ENCODE data around the gene ZBTB18.
"Not testable (repeated sequence)": the region's sequence is repeated elsewhere in the genome, so short reads cannot be mapped to it uniquely, and the experiment has no call there.

ZBTB18 gene

DNA sequence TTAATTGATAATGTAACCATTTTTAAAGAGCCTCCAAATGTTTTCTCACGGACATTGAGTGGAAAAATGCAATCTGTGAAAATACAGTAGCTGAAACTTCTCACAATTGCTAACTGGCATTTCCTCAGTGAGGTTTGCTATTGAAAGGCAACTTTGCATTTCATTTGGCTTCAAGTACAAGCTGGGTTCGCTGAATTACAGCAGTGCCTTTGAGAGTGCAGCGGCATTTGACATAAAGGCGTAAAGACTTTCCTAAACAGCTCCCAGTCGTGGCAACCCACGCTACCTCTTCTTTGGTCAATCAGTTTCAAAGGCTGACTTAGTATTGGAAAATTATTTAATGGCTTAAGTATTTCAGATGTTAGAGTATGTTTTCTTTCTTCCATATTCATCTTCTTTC is 39.3 kb upstream of the ZBTB18 start (continued):
- no peak for TF ChIP-seq TSHZ2 (CRISPR knock-in tag; IDR thresholded peaks at IDR 0.05)
- no peak for TF ChIP-seq GLIS3 (CRISPR knock-in tag; IDR thresholded peaks at IDR 0.05)
- TF ChIP-seq TOX (CRISPR knock-in tag; IDR thresholded peaks at IDR 0.05; ENCODE audit: borderline replicate concordance), result no peak
- no peak for TF ChIP-seq CREB5 (CRISPR knock-in tag; IDR thresholded peaks at IDR 0.05; ENCODE audit: low read depth)
- no peak for TF ChIP-seq OSR1 (CRISPR knock-in tag; IDR thresholded peaks at IDR 0.05)
- no peak for TF ChIP-seq ARNTL (CRISPR knock-in tag; IDR thresholded peaks at IDR 0.05; ENCODE audit: borderline replicate concordance, low read depth)
- no peak for TF ChIP-seq ZFP3 (CRISPR knock-in tag; IDR thresholded peaks at IDR 0.05)

DNA sequence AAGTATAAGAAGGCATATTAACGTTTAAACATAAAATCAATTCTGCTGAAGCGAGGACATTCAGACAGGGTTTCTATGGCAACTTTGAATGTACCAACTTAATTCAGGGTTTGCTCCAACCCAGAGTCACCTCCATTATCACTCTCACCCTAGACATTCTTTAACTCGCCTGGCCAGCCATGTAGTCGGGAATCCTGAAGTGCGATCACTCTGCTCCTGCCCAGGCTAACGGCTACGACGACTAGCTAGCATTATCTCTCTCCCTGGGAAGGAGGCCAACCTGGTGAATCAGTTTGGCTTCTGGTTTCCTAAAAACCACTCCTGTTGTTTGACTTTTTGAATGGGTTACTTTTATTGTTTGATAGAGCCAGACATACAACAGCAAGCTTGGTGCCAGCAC is 38.9 kb upstream of the ZBTB18 start:
- ATAC-seq, result peak; percentile 84
- TF ChIP-seq, protein P1, sequence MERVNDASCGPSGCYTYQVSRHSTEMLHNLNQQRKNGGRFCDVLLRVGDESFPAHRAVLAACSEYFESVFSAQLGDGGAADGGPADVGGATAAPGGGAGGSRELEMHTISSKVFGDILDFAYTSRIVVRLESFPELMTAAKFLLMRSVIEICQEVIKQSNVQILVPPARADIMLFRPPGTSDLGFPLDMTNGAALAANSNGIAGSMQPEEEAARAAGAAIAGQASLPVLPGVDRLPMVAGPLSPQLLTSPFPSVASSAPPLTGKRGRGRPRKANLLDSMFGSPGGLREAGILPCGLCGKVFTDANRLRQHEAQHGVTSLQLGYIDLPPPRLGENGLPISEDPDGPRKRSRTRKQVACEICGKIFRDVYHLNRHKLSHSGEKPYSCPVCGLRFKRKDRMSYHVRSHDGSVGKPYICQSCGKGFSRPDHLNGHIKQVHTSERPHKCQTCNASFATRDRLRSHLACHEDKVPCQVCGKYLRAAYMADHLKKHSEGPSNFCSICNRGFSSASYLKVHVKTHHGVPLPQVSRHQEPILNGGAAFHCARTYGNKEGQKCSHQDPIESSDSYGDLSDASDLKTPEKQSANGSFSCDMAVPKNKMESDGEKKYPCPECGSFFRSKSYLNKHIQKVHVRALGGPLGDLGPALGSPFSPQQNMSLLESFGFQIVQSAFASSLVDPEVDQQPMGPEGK (CRISPR knock-in tag; IDR thresholded peaks at IDR 0.05; ENCODE audit: borderline replicate concordance), result no peak
- TF ChIP-seq CREB5 (CRISPR knock-in tag; IDR thresholded peaks at IDR 0.05; ENCODE audit: low read depth) (no peak), ZFP3 (CRISPR knock-in tag; IDR thresholded peaks at IDR 0.05) (no peak), ZFP30 (CRISPR knock-in tag; IDR thresholded peaks at IDR 0.05) (no peak), TSHZ2 (CRISPR knock-in tag; IDR thresholded peaks at IDR 0.05) (no peak), GLIS3 (CRISPR knock-in tag; IDR thresholded peaks at IDR 0.05) (no peak), BACH2 (CRISPR knock-in tag; IDR thresholded peaks at IDR 0.05; ENCODE audit: borderline replicate concordance) (no peak), OSR1 (CRISPR knock-in tag; IDR thresholded peaks at IDR 0.05) (no peak), TOX (CRISPR knock-in tag; IDR thresholded peaks at IDR 0.05; ENCODE audit: borderline replicate concordance) (no peak), PPARA (CRISPR knock-in tag; IDR thresholded peaks at IDR 0.05; ENCODE audit: borderline replicate concordance) (no peak)

DNA sequence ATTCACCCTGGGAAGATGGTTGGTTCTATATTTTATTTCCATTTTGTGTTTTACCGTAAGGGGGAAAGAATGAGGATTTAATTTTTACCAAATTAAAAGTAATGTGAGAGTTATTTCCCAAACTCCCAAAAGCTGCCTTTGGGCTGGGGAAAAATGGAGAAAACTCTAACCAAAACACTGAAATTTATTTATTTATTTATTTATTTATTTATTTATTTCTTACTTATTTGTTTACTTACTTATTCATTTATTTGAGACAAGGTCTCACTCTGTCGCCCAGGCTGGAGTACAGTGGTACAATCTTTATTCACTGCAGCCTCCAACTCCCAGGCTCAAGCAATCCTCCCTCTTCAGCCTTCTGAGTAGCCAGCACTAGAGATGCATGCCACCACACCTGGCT is 38.0 kb upstream of the ZBTB18 start:
- ATAC-seq, result no peak
- no peak for TF ChIP-seq ZFP3 (CRISPR knock-in tag; IDR thresholded peaks at IDR 0.05)
- TF ChIP-seq, protein P1 (CRISPR knock-in tag; IDR thresholded peaks at IDR 0.05; ENCODE audit: borderline replicate concordance), result no peak
- TF ChIP-seq OSR1 (CRISPR knock-in tag; IDR thresholded peaks at IDR 0.05), result no peak
- TF ChIP-seq ARNTL (CRISPR knock-in tag; IDR thresholded peaks at IDR 0.05; ENCODE audit: borderline replicate concordance, low read depth), result no peak
- no peak for TF ChIP-seq ZNF8 (CRISPR knock-in tag; IDR thresholded peaks at IDR 0.05)
- TF ChIP-seq PPARA (CRISPR knock-in tag; IDR thresholded peaks at IDR 0.05; ENCODE audit: borderline replicate concordance), result no peak
- no peak for TF ChIP-seq ZC3H10 (CRISPR knock-in tag; IDR thresholded peaks at IDR 0.05)
- no peak for TF ChIP-seq ZFP30 (CRISPR knock-in tag; IDR thresholded peaks at IDR 0.05)
- no peak for TF ChIP-seq ZNF565 (CRISPR knock-in tag; conservative IDR thresholded peaks at IDR 0.05; ENCODE audit: low read depth)
- no peak for TF ChIP-seq SNAI2 (CRISPR knock-in tag; IDR thresholded peaks at IDR 0.05)
- no peak for TF ChIP-seq TOX (CRISPR knock-in tag; IDR thresholded peaks at IDR 0.05; ENCODE audit: borderline replicate concordance)
- TF ChIP-seq GLIS3 (CRISPR knock-in tag; IDR thresholded peaks at IDR 0.05), result no peak

GRCh38 chr1:244014862-244015261 is 36.2 kb upstream of the ZBTB18 start:
- not testable (repeated sequence) for ATAC-seq

All from SK-N-SH treated with all-trans-retinoic acid at 6 μM for 48 hours (cell line).